Sigmoid colon (tissue), 7 donors: ENCODE measurements around the gene MYO10. TPM values are rescaled to one million over a fixed set of nuclear protein-coding genes. Genes with fewer than 3 reads are reported as not detected.

Source experiments
- DNase-seq: peaks from one replicate; pipeline ENCODE4 v3.0.0-alpha.2; 2019
- H3K27ac ChIP-seq, 4 donors: fragments of 200-600 bp; sonication (generic); one replicate each; pipeline ENCODE4 v1.5.1; 2016 to 2019; ENCODE audit warnings: mild to moderate bottlenecking in 1 of 4
- H3K27me3 ChIP-seq, 3 donors: fragments of 200-600 bp; sonication (generic); one replicate each; pipeline ENCODE4 v1.5.1; 2019; ENCODE audit warnings: mild to moderate bottlenecking in 1 of 3
- H3K36me3 ChIP-seq, 4 donors: fragments of 200-600 bp; sonication (generic); one replicate each; pipeline ENCODE4 v1.5.1; 2016 to 2019
- H3K4me1 ChIP-seq, 4 donors: fragments of 200-600 bp; sonication (generic); one replicate each; pipeline ENCODE4 v1.5.1; 2017 to 2019
- H3K4me3 ChIP-seq, 4 donors: fragments of 200-600 bp; sonication (generic); one replicate each; pipeline ENCODE4 v1.5.1; 2017 to 2019; ENCODE audit warnings: mild to moderate bottlenecking in 2 of 4, moderate library complexity in 1 of 4
- H3K9me3 ChIP-seq, 4 donors: fragments of 200-600 bp in 3 of 4; sonication (generic) in 3 of 4; one replicate each; pipeline versions ENCODE4 v1.5.1 to v1.6.1; 2013 to 2019
- EP300 ChIP-seq, 4 donors: sonication (generic); formaldehyde crosslinking; IDR thresholded peaks; one replicate each; pipeline ENCODE4 v1.6.1; 2017; ENCODE audit warnings: antibody characterized with exemption in 4 of 4
- POLR2A ChIP-seq, 2 donors: fragments of 450-650 bp; IDR thresholded peaks; one replicate each; pipeline ENCODE4 v1.6.1; 2016; ENCODE audit warnings: antibody characterized with exemption in 2 of 2, mild to moderate bottlenecking in 2 of 2, moderate library complexity in 2 of 2
- POLR2AphosphoS5 ChIP-seq, 4 donors: sonication (generic); formaldehyde crosslinking; IDR thresholded peaks; one replicate each; pipeline ENCODE4 v1.6.1; 2017; ENCODE audit warnings: antibody characterized with exemption in 4 of 4
- WGBS, 2 donors: extraction: QIAGEN DNeasy Blood & Tissue Kit; methylation state at CpG; one replicate each; pipeline ENCODE4 v1.1.7; 2013; 5-methylcytosine and 5-hydroxymethylcytosine counted together
- intact Hi-C: fragments of 100-400 bp; cut with DNase I; formaldehyde crosslinking; loops from one replicate; pipeline ENCODE4 v1.15.1; 2023
- polyA plus RNA-seq, 3 donors: library from polyadenylated mRNA; stranded (reverse); fragments of 200-250 nt; gene quantifications; one replicate each; pipeline ENCODE4 v1.2.3, GENCODE V29; 2013
- small RNA-seq, 3 donors: library from RNA; depleted of rRNA; stranded (forward); fragments of <200 nt; gene quantifications; one replicate each; pipeline ENCODE3, GENCODE V24; 2016
- total RNA-seq, 4 donors: library from RNA; depleted of rRNA; stranded (reverse); fragments of >200 nt; gene quantifications; one replicate each; pipeline ENCODE4 v1.1.0, GENCODE V29; 2016
- TF ChIP-seq, protein P1 (sequence below), 4 experiments: fragments of 450-650 bp in 3 of 4; fragments of 200-600 bp in 1 of 4; IDR thresholded peaks; one replicate each; pipeline ENCODE4 v1.5.1; 2016 to 2019; ENCODE audit warnings: antibody characterized with exemption in 4 of 4, mild to moderate bottlenecking in 3 of 4, moderate library complexity in 2 of 4
- donor health status: healthy with polysubstance abuse.
- donor health status: Bipolar disorder and iron deficiency.
- donor health status: healthy.

The MYO10 gene
- total and polyA plus RNA-seq, 7 donors: 3.9 to 20.3 (median 8.3) TPM

DNA sequence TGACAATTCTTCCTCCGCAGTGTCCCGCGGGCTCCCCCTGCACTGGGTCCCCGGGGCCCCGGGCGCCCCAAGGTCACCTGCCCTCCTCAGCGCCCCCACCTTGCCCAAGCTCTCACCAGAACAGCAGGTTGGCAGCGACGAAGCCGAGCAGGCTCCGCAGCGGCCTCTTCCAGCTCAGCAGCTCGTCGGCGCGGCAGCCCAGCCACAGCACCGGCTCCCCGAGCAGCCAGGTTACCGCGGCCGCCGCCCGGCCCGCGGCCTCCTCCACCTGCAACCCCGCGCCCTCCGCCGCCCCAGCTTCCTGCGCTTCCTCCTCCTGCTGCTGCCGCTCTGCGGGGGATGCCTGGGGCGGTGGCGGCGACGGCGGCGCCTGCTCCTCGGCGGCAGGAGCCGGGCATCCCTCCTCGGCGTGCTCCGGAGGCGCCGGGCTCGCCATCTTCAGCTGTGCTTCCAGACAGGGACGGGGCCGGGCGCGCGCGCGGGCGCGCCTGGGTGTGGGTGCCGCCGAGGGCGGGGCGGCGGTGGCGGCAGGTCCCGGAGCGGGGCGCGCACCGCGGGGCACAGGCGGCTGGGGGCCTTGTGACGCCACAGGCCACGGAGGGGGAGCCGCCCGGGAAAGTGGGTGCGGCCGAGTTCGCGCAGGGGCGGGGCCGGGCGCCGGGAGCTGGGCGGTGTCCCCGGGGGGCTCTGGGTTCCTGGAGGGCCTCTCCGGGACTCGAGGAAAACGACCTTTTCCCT is 319.4 kb downstream of the MYO10 start, which contains the start of gene RETREG1:
RETREG1 (minus strand) TSS at position 462 of the 738 bp plus-strand sequence; CDS start at position 436, 26 bp downstream.
- peak; percentile 82 for DNase-seq

DNA sequence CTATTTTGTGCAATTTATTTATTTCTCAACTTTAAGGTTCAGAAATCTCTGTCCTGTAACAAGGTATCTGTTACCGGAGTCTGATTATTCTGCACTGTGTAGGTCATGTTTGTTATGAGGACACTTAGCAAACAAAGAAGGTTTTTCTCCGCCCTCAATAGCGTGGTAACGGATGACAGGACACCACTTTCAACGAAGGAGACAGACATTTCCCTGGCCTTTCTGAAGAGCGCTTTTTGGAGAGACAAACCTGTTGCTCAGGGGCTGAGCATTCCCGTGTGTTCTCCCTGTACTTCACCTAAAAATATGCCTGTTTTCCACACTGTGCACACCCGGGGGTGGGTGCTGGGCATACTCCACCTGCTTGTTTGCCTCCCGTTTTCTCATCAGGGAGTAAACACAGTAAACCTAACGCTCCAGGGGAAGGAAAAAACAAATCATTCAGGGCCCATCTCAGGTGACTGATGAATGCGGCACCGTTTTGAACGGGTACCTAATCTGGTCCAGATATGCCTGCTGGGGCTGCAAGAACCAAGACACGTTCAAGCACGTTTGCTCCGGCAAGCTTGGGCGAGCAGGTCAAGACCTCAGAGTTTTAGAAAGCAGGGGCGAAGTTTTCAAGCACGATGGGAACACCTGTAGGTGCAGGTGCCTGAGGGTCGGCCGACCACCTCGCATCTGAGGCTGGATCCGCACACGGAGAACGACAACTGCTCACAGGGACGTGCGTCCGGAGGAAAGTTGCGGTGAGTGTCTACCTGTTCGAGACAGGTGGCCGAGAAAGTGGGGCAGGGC is 320.1 kb downstream of the MYO10 start:
- Histone ChIP-seq H3K4me1 (peaks cover 0 to 15% (median 7%) of the 10 kb centered on the region in 4 donors), H3K27me3 (no peaks in the 10 kb centered on the region), H3K4me3 (peak overlapping the region; percentile 42 to 92 (median 81)), H3K9me3 (no peaks in the 10 kb centered on the region), H3K27ac (peak overlapping the region; percentile 64 to 76 (median 72)), H3K36me3 (no peaks in the 10 kb centered on the region)
- TF ChIP-seq, protein P1, sequence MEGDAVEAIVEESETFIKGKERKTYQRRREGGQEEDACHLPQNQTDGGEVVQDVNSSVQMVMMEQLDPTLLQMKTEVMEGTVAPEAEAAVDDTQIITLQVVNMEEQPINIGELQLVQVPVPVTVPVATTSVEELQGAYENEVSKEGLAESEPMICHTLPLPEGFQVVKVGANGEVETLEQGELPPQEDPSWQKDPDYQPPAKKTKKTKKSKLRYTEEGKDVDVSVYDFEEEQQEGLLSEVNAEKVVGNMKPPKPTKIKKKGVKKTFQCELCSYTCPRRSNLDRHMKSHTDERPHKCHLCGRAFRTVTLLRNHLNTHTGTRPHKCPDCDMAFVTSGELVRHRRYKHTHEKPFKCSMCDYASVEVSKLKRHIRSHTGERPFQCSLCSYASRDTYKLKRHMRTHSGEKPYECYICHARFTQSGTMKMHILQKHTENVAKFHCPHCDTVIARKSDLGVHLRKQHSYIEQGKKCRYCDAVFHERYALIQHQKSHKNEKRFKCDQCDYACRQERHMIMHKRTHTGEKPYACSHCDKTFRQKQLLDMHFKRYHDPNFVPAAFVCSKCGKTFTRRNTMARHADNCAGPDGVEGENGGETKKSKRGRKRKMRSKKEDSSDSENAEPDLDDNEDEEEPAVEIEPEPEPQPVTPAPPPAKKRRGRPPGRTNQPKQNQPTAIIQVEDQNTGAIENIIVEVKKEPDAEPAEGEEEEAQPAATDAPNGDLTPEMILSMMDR (IDR thresholded peaks at IDR 0.05): no peak
- no peak for TF ChIP-seq EP300 (IDR thresholded peaks at IDR 0.05)
- TF ChIP-seq POLR2AphosphoS5 (IDR thresholded peaks at IDR 0.05): no peak
- no peak for TF ChIP-seq POLR2A (IDR thresholded peaks at IDR 0.05)
- intact Hi-C loops: loop anchor here (5.0 kb wide), 1 partner anchor 39 kb away; no protein-coding TSS in a partner anchor
- no peak for DNase-seq
- 3 to 12% methylated on average over 31 of the region's 31 CpGs for WGBS, 2 donors

More for the DNA sequence above, 319.4 kb downstream of the MYO10 start, which contains the start of gene RETREG1:
- WGBS, 2 donors: 1% methylated on average over 86 of the region's 86 CpGs
- Histone ChIP-seq H3K27ac (peak within 1 kb of the TSS; percentile 64 to 76 (median 72)), H3K27me3 (no peaks in the 10 kb centered on the region), H3K36me3 (no peaks in the 10 kb centered on the region), H3K9me3 (no peaks in the 10 kb centered on the region), H3K4me1 (peaks cover 0 to 15% (median 7%) of the 10 kb centered on the region in 4 donors), H3K4me3 (peak within 1 kb of the TSS; percentile 42 to 92 (median 81))
- intact Hi-C loops: loop anchor here (5.0 kb wide), 1 partner anchor 39 kb away; no protein-coding TSS in a partner anchor
- TF ChIP-seq, protein P1 (IDR thresholded peaks at IDR 0.05): no peak
- peak in 2 of 4 donors; percentile 6 to 43 for TF ChIP-seq POLR2AphosphoS5 (IDR thresholded peaks at IDR 0.05)

DNA sequence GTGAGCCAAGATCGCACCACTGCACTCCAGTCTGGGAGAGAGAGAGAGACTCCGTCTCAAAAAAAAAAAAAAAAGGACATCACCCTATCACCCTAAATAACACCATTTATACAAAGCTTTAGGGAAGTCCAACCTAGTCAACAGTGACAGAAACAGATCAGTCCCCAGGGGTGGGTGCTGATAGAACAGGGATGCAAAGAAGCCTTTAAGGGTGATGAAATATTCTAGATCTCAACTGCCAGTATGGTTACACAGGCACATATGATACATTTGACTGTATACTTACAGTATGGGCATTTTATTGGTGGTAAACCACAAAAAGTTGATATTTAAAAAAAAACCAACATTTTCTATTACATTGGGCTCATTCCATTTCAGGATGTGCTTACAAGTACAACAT is 324.1 kb downstream of the MYO10 start:
- Histone ChIP-seq H3K9me3 (no peaks in the 10 kb centered on the region), H3K4me1 (peaks cover 0 to 25% (median 5%) of the 10 kb centered on the region in 4 donors), H3K36me3 (no peaks in the 10 kb centered on the region), H3K27ac (no peak overlapping the region), H3K4me3 (no peak overlapping the region), H3K27me3 (no peaks in the 10 kb centered on the region)
- TF ChIP-seq, protein P1 (IDR thresholded peaks at IDR 0.05): no peak
- TF ChIP-seq POLR2A (IDR thresholded peaks at IDR 0.05) (no peak), EP300 (IDR thresholded peaks at IDR 0.05) (no peak), POLR2AphosphoS5 (IDR thresholded peaks at IDR 0.05) (no peak)
- intact Hi-C loops: no loop called here
- no peak for DNase-seq
- 80 to 88% methylated on average over 2 of the region's 2 CpGs for WGBS, 2 donors

Small RNA genes within 50 kb of the gene (small RNA-seq; reads per million reads assigned to genes)
- gene RF00019 (0 reads per million in 3 donors), gene RNA5SP179 (0 reads per million in 3 donors), gene RNU6-660P (0 reads per million in 3 donors)
